ENCODE results near the gene LAMA5. TPM values are rescaled to one million over a fixed set of nuclear protein-coding genes. Genes with fewer than 3 reads are reported as not detected.

The LAMA5 gene
- total and polyA plus RNA-seq, 2 of the 8 experiments (the other 6 are each of a cell fraction or from before 2014, with no cell fraction given) = 34.4 to 225 TPM

- H4K5ac ChIP-seq (ENCODE audit: insufficient read length, low read depth, low read length) = no peak overlapping the region
- no peak overlapping the region for H2AFZ ChIP-seq (ENCODE audit: low read length)
- no peak overlapping the region for H3K4me3 ChIP-seq (ENCODE audit: extremely low read depth in 1 of 4, insufficient read depth in 2 of 4, low read depth in 3 of 4, low read length in 4 of 4)
- no peak overlapping the region for H3K9ac ChIP-seq (replicated peaks in 1 of 4; ENCODE audit: extremely low read depth in 1 of 4, low read depth in 3 of 4, low read length in 3 of 4)
- no peak overlapping the region for H2BK12ac ChIP-seq (ENCODE audit: low read depth, low read length)
- H3K4me2 ChIP-seq (ENCODE audit: insufficient read depth in 1 of 2, low read depth in 2 of 2, low read length in 2 of 2) = no peak overlapping the region
- H4K91ac ChIP-seq (replicated peaks; ENCODE audit: insufficient read length, low read length) = no peak overlapping the region
- no peaks in the 10 kb centered on the region for H3K79me1 ChIP-seq (ENCODE audit: low read depth, low read length)
- H3K14ac ChIP-seq (ENCODE audit: insufficient read length) = no peak overlapping the region
- peaks cover 0 to 17% of the 10 kb centered on the region in 2 experiments for H4K20me1 ChIP-seq (replicated peaks in 1 of 2; ENCODE audit: control insufficient read depth in 1 of 2, insufficient read depth in 2 of 2, low read length in 2 of 2)
- H2BK15ac ChIP-seq (ENCODE audit: low read length) = no peak overlapping the region
- H2BK120ac ChIP-seq (replicated peaks; ENCODE audit: low read depth, low read length) = no peak overlapping the region
- no peak overlapping the region for H3K18ac ChIP-seq (ENCODE audit: extremely low read depth, low read length)
- no peak overlapping the region for H2AK5ac ChIP-seq (ENCODE audit: low read depth, low read length)
- no peak overlapping the region; the same call in 1 of the 2 replicates for H2BK5ac ChIP-seq (ENCODE audit: low read depth, low read length)
- ChIA-PET POLR2A (ENCODE audit: partially characterized antibody) (interaction anchor here (0.8 to 13.3 kb wide), 15 partner anchors 8 to 65 kb away, joined by 3 to 151 read pairs (median 5); partner anchors contain the start of genes ADRM1 and LAMA5), CTCF (ENCODE audit: partially characterized antibody) (interaction anchor here (0.7 to 4.0 kb wide), 14 partner anchors 11 to 81 kb away, joined by 3 to 22 read pairs (median 3); no protein-coding TSS in a partner anchor)
- H4K8ac ChIP-seq (ENCODE audit: extremely low read depth, insufficient read depth, low read length) = no peak overlapping the region
- no peaks in the 10 kb centered on the region for H3K27me3 ChIP-seq (replicated peaks in 1 of 4; ENCODE audit: control insufficient read depth in 3 of 4, extremely low read depth in 1 of 4, insufficient read depth in 3 of 4, low read length in 3 of 4)
- H3K36me3 ChIP-seq (ENCODE audit: control insufficient read depth in 2 of 4, insufficient read depth in 4 of 4, low read length in 3 of 4) = peaks cover 42 to 93% (median 76%) of the 10 kb centered on the region in 4 experiments
- FAIRE-seq (no peak), DNase-seq (ENCODE audit: low read depth in 1 of 2, low spot score in 2 of 2) (no peak)
- no peak overlapping the region for H3K56ac ChIP-seq (replicated peaks; ENCODE audit: insufficient read length, low read depth, low read length)
- H3K4me1 ChIP-seq (replicated peaks in 1 of 4; ENCODE audit: control insufficient read depth in 3 of 4, insufficient read depth in 4 of 4, low read length in 3 of 4) = no peaks in the 10 kb centered on the region
- WGBS, 2 experiments (ENCODE audit: extremely low coverage in 1 of 2, insufficient coverage in 1 of 2, insufficient read length in 1 of 2, insufficient replicate concordance in 2 of 2, low coverage in 1 of 2, low lambda C conversion rate in 2 of 2, missing lambda C conversion rate in 1 of 2) = 95% methylated on average over 26 of the region's 26 CpGs; no CpG with 5 or more reads in 1 of the 2 experiments
- no peaks in the 10 kb centered on the region for H3K23me2 ChIP-seq (ENCODE audit: low read depth, low read length)
- H3K4ac ChIP-seq (replicated peaks; ENCODE audit: insufficient read length, low read depth, low read length) = no peak overlapping the region
- H3K27ac ChIP-seq (ENCODE audit: low read depth, low read length) = no peak overlapping the region
- TF ChIP-seq MAX (IDR thresholded peaks at IDR 0.05) (no peak), FOSL1 (IDR thresholded peaks at IDR 0.05; ENCODE audit: insufficient read depth, low read depth, low read length) (no peak), ATF2 (IDR thresholded peaks at IDR 0.05; ENCODE audit: low read length) (no peak), SIX5 (IDR thresholded peaks at IDR 0.05; ENCODE audit: low read depth, low read length) (no peak), BRCA1 (IDR thresholded peaks at IDR 0.05; ENCODE audit: low read depth, low read length) (no peak), ZNF274 (IDR thresholded peaks at IDR 0.05; ENCODE audit: borderline replicate concordance, extremely low read depth, low read length) (no peak), CBX8 (IDR thresholded peaks at IDR 0.05; ENCODE audit: borderline replicate concordance, low read depth, low read length) (no peak)
- no peak overlapping the region for H3K23ac ChIP-seq (ENCODE audit: insufficient read length)
- no peaks in the 10 kb centered on the region for H3K79me2 ChIP-seq (ENCODE audit: control insufficient read depth in 1 of 2, insufficient read depth in 2 of 2, low read length in 2 of 2)
- no peaks in the 10 kb centered on the region; a peak in 1 of 4 replicates for H3K9me3 ChIP-seq (ENCODE audit: insufficient read depth in 2 of 2, low read depth in 1 of 2, low read length in 1 of 2)
- no peak overlapping the region for H2BK20ac ChIP-seq (ENCODE audit: low read length)
Measured at GRCh38 chr20:62328684-62329388, 38.3 kb downstream of the LAMA5 start.

Data from H1 (cell line).